HCT116 (cell line): Measurements from ENCODE around the gene HIVEP3. TPM values are rescaled to one million over a fixed set of nuclear protein-coding genes. Genes with fewer than 3 reads are reported as not detected.

Source experiments
- ATAC-seq: fragments of 200-7000 bp; cut with Tn5 transposase; 2 replicates; pipeline ENCODE4 v1.9.1; 2020; ENCODE audit warnings: mild to moderate bottlenecking, moderate library complexity
- BruUV-seq: library from RNA; stranded (reverse); fragments of 400-500 nt; replicated peaks from 2 replicates; lab custom pipeline; 2021; lab: Mats Ljungman, UMichigan
- CTCF ChIA-PET: fragments of 300-600 bp; sonication (Branson Sonifier 250); formaldehyde crosslinking; loops from one replicate; lab custom pipeline; 2021; ENCODE audit warnings: antibody characterized with exemption; lab: Charles Lee
- POLR2A ChIA-PET: fragments of 300-600, 350-600 bp; sonication (Branson Sonifier 250); formaldehyde crosslinking; loops from one replicate; lab custom pipeline; 2021; ENCODE audit warnings: antibody characterized with exemption; lab: Charles Lee
- RAD21 ChIA-PET, 2 experiments: fragments of 300-600 bp; sonication (Branson Sonifier 250); formaldehyde crosslinking; loops; one replicate each; lab custom pipeline; 2023; ENCODE audit warnings: low total read pairs in 2 of 2; ENCODE audit not compliant: uncharacterized antibody in 2 of 2, unreplicated experiment in 2 of 2, low non-redundant PET in 1 of 2; lab: Charles Lee
- DNase-seq: peaks from one replicate; pipeline ENCODE4 v3.0.0-alpha.2; 2010; ENCODE audit warnings: low read depth, low spot score
- H2AFZ ChIP-seq: fragments of 200-600 bp; shearing (Covaris generic), sonication (generic); 2 replicates; pipeline ENCODE4 v1.6.1; 2017; ENCODE audit warnings: low read depth, mixed run types, mixed read lengths, antibody characterized with exemption, low read length; ENCODE audit not compliant: poor library complexity, severe bottlenecking
- H3K27ac ChIP-seq: 2 replicates; pipeline ENCODE4 v1.5.1; 2012; ENCODE audit warnings: low read depth, low read length
- H3K27me3 ChIP-seq: fragments of 200-600 bp; sonication (generic); 2 replicates; pipeline ENCODE4 v1.6.1; 2016; ENCODE audit warnings: mixed run types, low read length, mixed read lengths; ENCODE audit not compliant: insufficient read depth
- H3K36me3 ChIP-seq, 2 experiments: fragments of 200-500 bp in 1 of 2; fragments of 200-600 bp in 1 of 2; sonication (Bioruptor generic) in 1 of 2; sonication (generic) in 1 of 2; 2 replicates each; pipeline versions ENCODE4 v1.5.1 to v1.6.1; 2014 to 2016; ENCODE audit warnings: low read length in 2 of 2, inconsistent platforms in 1 of 2, mixed read lengths in 1 of 2, mixed run types in 1 of 2; ENCODE audit not compliant: insufficient read depth in 2 of 2, control insufficient read depth in 1 of 2
- H3K4me1 ChIP-seq, 2 experiments: fragments of 200-600 bp in 1 of 2; sonication (generic) in 1 of 2; 2 replicates each; pipeline versions ENCODE4 v1.5.1 to v1.6.1; 2012 to 2017; ENCODE audit warnings: low read length in 2 of 2, inconsistent platforms in 1 of 2, mild to moderate bottlenecking in 1 of 2, mixed read lengths in 1 of 2, mixed run types in 1 of 2, moderate library complexity in 1 of 2; ENCODE audit not compliant: insufficient read depth in 2 of 2, control insufficient read depth in 1 of 2
- H3K4me2 ChIP-seq: fragments of 200-600 bp; sonication (generic); 2 replicates; pipeline ENCODE4 v1.6.1; 2017; ENCODE audit warnings: mixed run types, low read length, mixed read lengths
- H3K4me3 ChIP-seq, 2 experiments: fragments of 200-600 bp in 1 of 2; sonication (generic) in 1 of 2; replicated peaks in 1 of 2; 2 replicates each; pipeline ENCODE4 v1.5.1; 2011 to 2016; ENCODE audit warnings: low read length in 2 of 2, control low read depth in 1 of 2, low read depth in 1 of 2, mild to moderate bottlenecking in 1 of 2, mixed read lengths in 1 of 2, mixed run types in 1 of 2
- H3K79me2 ChIP-seq: fragments of 200-600 bp; sonication (generic); 2 replicates; pipeline ENCODE4 v1.6.1; 2017; ENCODE audit warnings: mild to moderate bottlenecking, mixed run types, low read length, moderate library complexity, mixed read lengths; ENCODE audit not compliant: insufficient read depth
- H3K9ac ChIP-seq: fragments of 200-600 bp; sonication (generic); 2 replicates; pipeline ENCODE4 v1.6.1; 2016; ENCODE audit warnings: low read length, mixed read lengths
- H3K9me2 ChIP-seq: fragments of 200-600 bp; sonication (generic), shearing (Covaris generic); 2 replicates; pipeline ENCODE4 v1.6.1; 2017; ENCODE audit warnings: mixed run types, mild to moderate bottlenecking, moderate library complexity; ENCODE audit not compliant: insufficient read depth
- H3K9me3 ChIP-seq, 2 experiments: fragments of 200-500 bp in 1 of 2; fragments of 200-600 bp in 1 of 2; sonication (Bioruptor generic) in 1 of 2; sonication (generic) in 1 of 2; 2 replicates each; pipeline ENCODE4 v1.6.1; 2014 to 2017; ENCODE audit warnings: low read length in 2 of 2, mixed read lengths in 2 of 2, inconsistent platforms in 1 of 2, low read depth in 1 of 2, mild to moderate bottlenecking in 1 of 2, mixed run types in 1 of 2, moderate library complexity in 1 of 2; ENCODE audit not compliant: control insufficient read depth in 1 of 2, insufficient read depth in 1 of 2
- H4K20me1 ChIP-seq: fragments of 200-600 bp; sonication (generic), shearing (Covaris generic); 2 replicates; pipeline ENCODE4 v1.6.1; 2017; ENCODE audit warnings: mixed run types, mild to moderate bottlenecking, moderate library complexity; ENCODE audit not compliant: insufficient read depth
- CBX3 ChIP-seq: IDR thresholded peaks from 2 replicates; pipeline ENCODE4 v1.6.1; 2012; ENCODE audit warnings: low read depth
- CEBPB ChIP-seq: IDR thresholded peaks from 2 replicates; pipeline ENCODE4 v1.6.1; 2012; ENCODE audit warnings: low read depth
- CTCF ChIP-seq, 3 experiments: fragments of 200-600 bp in 1 of 3; sonication (generic) in 1 of 3; IDR thresholded peaks in 2 of 3; conservative IDR thresholded peaks in 1 of 3; 2 replicates each; pipeline ENCODE4 v1.5.1; 2012 to 2017; ENCODE audit warnings: low read depth in 2 of 3, low read length in 2 of 3, antibody characterized with exemption in 1 of 3, borderline replicate concordance in 1 of 3, control low read depth in 1 of 3, mild to moderate bottlenecking in 1 of 3, mixed read lengths in 1 of 3, mixed run types in 1 of 3, moderate library complexity in 1 of 3; ENCODE audit not compliant: insufficient read depth in 1 of 3
- EZH2 ChIP-seq: fragments of 200-600 bp; sonication (generic); IDR thresholded peaks from 2 replicates; pipeline ENCODE4 v1.6.1; 2017; ENCODE audit warnings: antibody characterized with exemption, mixed run types
- EZH2phosphoT487 ChIP-seq: fragments of 200-600 bp; IDR thresholded peaks from 2 replicates; pipeline ENCODE4 v1.6.1; 2018; ENCODE audit warnings: antibody characterized with exemption, borderline replicate concordance
- FOSL1 ChIP-seq: IDR thresholded peaks from 2 replicates; pipeline ENCODE4 v1.6.1; 2012; ENCODE audit warnings: low read depth
- JUND ChIP-seq: IDR thresholded peaks from 2 replicates; pipeline ENCODE4 v1.6.1; 2012
- MAX ChIP-seq: IDR thresholded peaks from 2 replicates; pipeline ENCODE4 v1.6.1; 2012
- RAD21 ChIP-seq: IDR thresholded peaks from 2 replicates; pipeline ENCODE4 v1.6.1; 2012; ENCODE audit warnings: low read depth, mild to moderate bottlenecking
- SIN3A ChIP-seq: IDR thresholded peaks from 2 replicates; pipeline ENCODE4 v1.6.1; 2012; ENCODE audit warnings: low read depth
- SP1 ChIP-seq: IDR thresholded peaks from 2 replicates; pipeline ENCODE4 v1.6.1; 2012; ENCODE audit warnings: low read depth
- TCF7L2 ChIP-seq: IDR thresholded peaks from 2 replicates; pipeline ENCODE4 v1.7.0; 2011; ENCODE audit warnings: borderline replicate concordance, inconsistent platforms; ENCODE audit not compliant: insufficient read depth, insufficient read length; ENCODE audit errors: extremely low read depth
- ZFX ChIP-seq: fragments of 450-650 bp; IDR thresholded peaks from 2 replicates; pipeline ENCODE4 v1.6.1; 2017
- ZNF274 ChIP-seq: fragments of 200-500 bp; sonication (Bioruptor generic); IDR thresholded peaks from 2 replicates; pipeline ENCODE4 v1.6.1; 2014; ENCODE audit warnings: mild to moderate bottlenecking, low read depth, low read length, inconsistent platforms
- intact Hi-C: fragments of 100-400 bp; cut with micrococcal nuclease; formaldehyde crosslinking; loops from 2 replicates; pipeline ENCODE4 v1.10.0; 2022
- total RNA-seq: library from RNA; stranded (reverse); gene quantifications from one replicate; pipeline ENCODE4 v1.2.1, GENCODE V29; 2021; ENCODE audit not compliant: unreplicated experiment
- TF ChIP-seq, protein P1 (sequence below): IDR thresholded peaks from 2 replicates; pipeline ENCODE4 v1.6.1; 2012

Gene HIVEP3
- total RNA-seq, 1 experiment from 2014 or later: 7.1 TPM

GRCh38 chr1:41849211-41849759 is 69.4 kb downstream of the HIVEP3 start:
- Histone ChIP-seq H3K4me3 (no peak overlapping the region), H3K4me2 (no peak overlapping the region), H3K27me3 (no peaks in the 10 kb centered on the region), H3K4me1 (peaks cover 42 to 52% of the 10 kb centered on the region in 2 experiments), H3K9me3 (no peaks in the 10 kb centered on the region), H3K9ac (no peak overlapping the region), H4K20me1 (no peaks in the 10 kb centered on the region), H2AFZ (no peak overlapping the region), H3K79me2 (no peaks in the 10 kb centered on the region), H3K9me2 (no peaks in the 10 kb centered on the region), H3K36me3 (no peaks in the 10 kb centered on the region), H3K27ac (no peak overlapping the region)
- POLR2A ChIA-PET: no interaction called here
- intact Hi-C loops: no loop called here
- RAD21 ChIA-PET: no interaction called here
- TF ChIP-seq EZH2phosphoT487: no peak
- no peak for TF ChIP-seq SIN3A
- TF ChIP-seq, protein P1, sequence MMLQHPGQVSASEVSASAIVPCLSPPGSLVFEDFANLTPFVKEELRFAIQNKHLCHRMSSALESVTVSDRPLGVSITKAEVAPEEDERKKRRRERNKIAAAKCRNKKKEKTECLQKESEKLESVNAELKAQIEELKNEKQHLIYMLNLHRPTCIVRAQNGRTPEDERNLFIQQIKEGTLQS: no peak
- no peak for TF ChIP-seq RAD21
- TF ChIP-seq JUND: no peak
- CTCF ChIA-PET: interaction anchor here (1.3 kb wide), 1 partner anchor 37 kb away, joined by 4 read pairs; no protein-coding TSS in a partner anchor
- DNase-seq (no peak), ATAC-seq (no peak)
- no TSS peak for BruUV-seq

GRCh38 chr1:41848216-41848952 is 70.3 kb downstream of the HIVEP3 start:
- ChIA-PET CTCF (no interaction called here), RAD21 (no interaction called here), POLR2A (no interaction called here)
- Histone ChIP-seq H2AFZ (no peak overlapping the region), H3K9me3 (no peaks in the 10 kb centered on the region), H3K4me1 (peaks cover 50 to 60% of the 10 kb centered on the region in 2 experiments), H4K20me1 (no peaks in the 10 kb centered on the region), H3K4me3 (no peak overlapping the region), H3K9me2 (no peaks in the 10 kb centered on the region), H3K36me3 (no peaks in the 10 kb centered on the region), H3K79me2 (no peaks in the 10 kb centered on the region), H3K4me2 (no peak overlapping the region), H3K9ac (no peak overlapping the region), H3K27ac (no peak overlapping the region), H3K27me3 (no peaks in the 10 kb centered on the region)
- no TSS peak for BruUV-seq
- intact Hi-C loops: no loop called here
- no peak for TF ChIP-seq EZH2
- TF ChIP-seq CBX3: no peak
- TF ChIP-seq EZH2phosphoT487: no peak
- TF ChIP-seq ZNF274: no peak
- TF ChIP-seq TCF7L2: no peak
- no peak for TF ChIP-seq CTCF (IDR thresholded peaks at IDR 0.05 in 2 of 3, conservative IDR thresholded peaks at IDR 0.05 in 1 of 3; ENCODE audit: borderline replicate concordance in 1 of 3, insufficient read depth in 1 of 3, low read depth in 2 of 3, low read length in 2 of 3)
- TF ChIP-seq SP1: no peak
- TF ChIP-seq SIN3A: no peak
- TF ChIP-seq ZFX: no peak
- TF ChIP-seq MAX: no peak
- TF ChIP-seq, protein P1: no peak
- TF ChIP-seq FOSL1: no peak
- TF ChIP-seq JUND: no peak
- no peak for TF ChIP-seq CEBPB
- no peak for ATAC-seq
- no peak for DNase-seq
